Neural cell (in vitro differentiated cells): ENCODE data around the gene FCAMR. TPM values are rescaled to one million over a fixed set of nuclear protein-coding genes. Genes with fewer than 3 reads are reported as not detected.

Experiments
- H2AFZ ChIP-seq: fragments of 200-600, 300-800 bp; sonication (generic), shearing (Covaris generic); 2 replicates; pipeline ENCODE4 v1.6.0; 2014; ENCODE audit warnings: low read depth, mild to moderate bottlenecking, antibody characterized with exemption, low read length, moderate library complexity
- H3F3A ChIP-seq: fragments of 200-600 bp; shearing (Covaris generic); 2 replicates; pipeline ENCODE4 v1.6.1; 2016; ENCODE audit warnings: mild to moderate bottlenecking, moderate library complexity, mixed read lengths, antibody characterized with exemption, low read length; ENCODE audit not compliant: insufficient read depth, poor library complexity, severe bottlenecking
- H3K27ac ChIP-seq: fragments of 200-600, 300-800 bp; sonication (generic), shearing (Covaris generic); 2 replicates; pipeline ENCODE4 v1.5.1; 2014; ENCODE audit warnings: mild to moderate bottlenecking, low read length, moderate library complexity
- H3K27me3 ChIP-seq: fragments of 300-800, 200-600 bp; sonication (generic), shearing (Covaris generic); 2 replicates; pipeline ENCODE4 v1.6.0; 2014; ENCODE audit warnings: mild to moderate bottlenecking, low read depth, low read length, moderate library complexity; ENCODE audit not compliant: insufficient read depth
- H3K36me3 ChIP-seq: fragments of 300-800, 200-600 bp; sonication (generic), shearing (Covaris generic); 2 replicates; pipeline ENCODE4 v1.5.1; 2014; ENCODE audit warnings: mild to moderate bottlenecking, antibody characterized with exemption, low read length, moderate library complexity; ENCODE audit not compliant: insufficient read depth
- H3K4me2 ChIP-seq: fragments of 300-800, 200-600 bp; sonication (generic), shearing (Covaris generic); 2 replicates; pipeline ENCODE4 v1.6.0; 2014; ENCODE audit warnings: mild to moderate bottlenecking, low read length
- H3K4me3 ChIP-seq: fragments of 300-800, 200-600 bp; sonication (generic), shearing (Covaris generic); 2 replicates; pipeline ENCODE4 v1.5.1; 2014; ENCODE audit warnings: mild to moderate bottlenecking, low read length, moderate library complexity
- H3K79me2 ChIP-seq: fragments of 200-600 bp; shearing (Covaris generic); replicated peaks from 2 replicates; pipeline ENCODE4 v1.6.0; 2014; ENCODE audit warnings: mild to moderate bottlenecking, low read length, moderate library complexity; ENCODE audit not compliant: insufficient read depth
- H3K9ac ChIP-seq: fragments of 300-800, 200-600 bp; sonication (generic), shearing (Covaris generic); 2 replicates; pipeline ENCODE4 v1.6.1; 2016; ENCODE audit warnings: mild to moderate bottlenecking, low read length, mixed read lengths
- H3K9me2 ChIP-seq: fragments of 200-600 bp; shearing (Covaris generic); 2 replicates; pipeline ENCODE4 v1.6.1; 2016; ENCODE audit warnings: mild to moderate bottlenecking, low read length, mixed read lengths; ENCODE audit not compliant: insufficient read depth
- H3K9me3 ChIP-seq: fragments of 200-600, 300-800 bp; sonication (generic), shearing (Covaris generic); 2 replicates; pipeline ENCODE4 v1.6.1; 2016; ENCODE audit warnings: mild to moderate bottlenecking, mixed run types, low read length, moderate library complexity, mixed read lengths
- H4K20me1 ChIP-seq: fragments of 200-600 bp; shearing (Covaris generic); 2 replicates; pipeline ENCODE4 v1.6.1; 2016; ENCODE audit warnings: mild to moderate bottlenecking, mixed run types; ENCODE audit not compliant: insufficient read depth
- CTCF ChIP-seq: fragments of 450-650 bp; IDR thresholded peaks from 2 replicates; pipeline ENCODE4 v1.5.1; 2014; ENCODE audit warnings: antibody characterized with exemption, mild to moderate bottlenecking, moderate library complexity; ENCODE audit not compliant: poor library complexity, severe bottlenecking
- EP300 ChIP-seq: fragments of 450-650 bp; conservative IDR thresholded peaks from 2 replicates; pipeline ENCODE4 v1.6.1; 2014; ENCODE audit warnings: antibody characterized with exemption, mild to moderate bottlenecking, moderate library complexity; ENCODE audit not compliant: poor library complexity, severe bottlenecking
- EZH2 ChIP-seq: fragments of 200-600, 300-800 bp; shearing (Covaris generic), sonication (generic); IDR thresholded peaks from 2 replicates; pipeline ENCODE4 v1.6.1; 2014; ENCODE audit warnings: antibody characterized with exemption, low read length, borderline replicate concordance, mild to moderate bottlenecking; ENCODE audit not compliant: insufficient read depth, poor library complexity, severe bottlenecking
- MXI1 ChIP-seq: fragments of 450-650 bp; conservative IDR thresholded peaks from 2 replicates; pipeline ENCODE4 v1.6.1; 2014; ENCODE audit warnings: antibody characterized with exemption, mild to moderate bottlenecking; ENCODE audit not compliant: poor library complexity, severe bottlenecking
- POLR2AphosphoS5 ChIP-seq: IDR thresholded peaks from 2 replicates; pipeline ENCODE4 v1.6.1; 2012
- RAD21 ChIP-seq: fragments of 450-650 bp; conservative IDR thresholded peaks from 2 replicates; pipeline ENCODE4 v1.6.1; 2014; ENCODE audit warnings: antibody characterized with exemption, mild to moderate bottlenecking, moderate library complexity
- REST ChIP-seq: IDR thresholded peaks from 2 replicates; pipeline ENCODE4 v1.6.1; 2012; ENCODE audit warnings: borderline replicate concordance
- SMC3 ChIP-seq: fragments of 450-650 bp; conservative IDR thresholded peaks from 2 replicates; pipeline ENCODE4 v1.6.1; 2014; ENCODE audit warnings: antibody characterized with exemption, mild to moderate bottlenecking, moderate library complexity; ENCODE audit not compliant: poor library complexity
- TAF1 ChIP-seq: IDR thresholded peaks from 2 replicates; pipeline ENCODE4 v1.6.1; 2012; ENCODE audit warnings: low read depth
- polyA plus RNA-seq: library from polyadenylated mRNA; depleted of rRNA; stranded (reverse); fragments of >200 nt; gene quantifications from 2 replicates; pipeline ENCODE4 v1.2.3, GENCODE V29; 2014

Gene FCAMR
- polyA plus RNA-seq, 1 donor from 2014 or later = not detected

- H3K4me2 ChIP-seq = no peak overlapping the region
- TF ChIP-seq TAF1 (no peak), POLR2AphosphoS5 (no peak)
- no peaks in the 10 kb centered on the region for H4K20me1 ChIP-seq
- H2AFZ ChIP-seq = no peak overlapping the region
- H3K27me3 ChIP-seq = no peaks in the 10 kb centered on the region
- H3K9me3 ChIP-seq = no peaks in the 10 kb centered on the region
- H3K27ac ChIP-seq = no peak overlapping the region
- H3F3A ChIP-seq = no peaks in the 10 kb centered on the region
- no peak overlapping the region for H3K4me3 ChIP-seq
- H3K9ac ChIP-seq = no peak overlapping the region
- no peaks in the 10 kb centered on the region for H3K9me2 ChIP-seq
- no peaks in the 10 kb centered on the region for H3K36me3 ChIP-seq
- no peaks in the 10 kb centered on the region for H3K79me2 ChIP-seq
Observed at GRCh38 chr1:206951318-206952100, 18.8 kb downstream of the FCAMR start.

DNA sequence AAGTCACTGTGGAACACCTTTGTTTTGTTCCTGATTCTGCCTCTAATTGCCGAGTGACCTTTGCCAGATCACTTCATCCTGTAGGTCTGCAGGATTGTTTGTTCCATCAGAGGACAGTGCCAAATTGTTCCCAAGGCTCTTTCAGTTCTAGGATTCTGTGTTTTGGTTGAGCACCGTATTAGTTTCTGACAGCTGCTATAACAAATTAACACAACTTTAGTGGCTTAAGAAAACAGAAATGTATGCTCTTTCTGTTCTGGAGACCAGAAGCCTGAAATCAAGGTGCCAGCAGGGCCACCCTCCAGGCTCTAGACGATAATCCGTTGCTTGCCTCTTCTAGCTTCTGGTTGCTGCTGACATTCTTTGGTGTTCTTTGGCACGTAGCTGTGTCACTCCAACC lies 20.6 kb downstream of the FCAMR start:
- Histone ChIP-seq H2AFZ (no peak overlapping the region), H3K27me3 (no peaks in the 10 kb centered on the region), H3K9me3 (no peaks in the 10 kb centered on the region), H3K9ac (no peak overlapping the region), H3K9me2 (no peaks in the 10 kb centered on the region), H3K36me3 (no peaks in the 10 kb centered on the region), H4K20me1 (no peaks in the 10 kb centered on the region), H3F3A (no peaks in the 10 kb centered on the region), H3K27ac (no peak overlapping the region), H3K4me3 (no peak overlapping the region), H3K4me2 (no peak overlapping the region), H3K79me2 (no peaks in the 10 kb centered on the region)
- no peak for TF ChIP-seq RAD21
- TF ChIP-seq CTCF = no peak
- TF ChIP-seq EP300 = no peak
- TF ChIP-seq REST = no peak
- no peak for TF ChIP-seq TAF1
- no peak for TF ChIP-seq POLR2AphosphoS5
- no peak for TF ChIP-seq SMC3
- no peak for TF ChIP-seq MXI1
- TF ChIP-seq EZH2 = no peak
